NCI-H526 treated with DMSO at 0.1 percent for 48 hours (cell line): ENCODE measurements around the gene CLK2.
"Not testable (repeated sequence)": the region's sequence is repeated elsewhere in the genome, so short reads cannot be mapped to it uniquely, and the experiment has no call there.

Experiments
- DNase-seq: peaks from one replicate; lab custom pipeline; 2025; lab: John Stamatoyannopoulos, UW

The CLK2 gene

GRCh38 chr1:155241841-155242264 is 31.5 kb downstream of the CLK2 start:
- DNase-seq = no peak

- DNase-seq = peak; percentile 79
These were observed 32.1 kb downstream of the CLK2 start for GRCh38 chr1:155241069-155241679.

DNA sequence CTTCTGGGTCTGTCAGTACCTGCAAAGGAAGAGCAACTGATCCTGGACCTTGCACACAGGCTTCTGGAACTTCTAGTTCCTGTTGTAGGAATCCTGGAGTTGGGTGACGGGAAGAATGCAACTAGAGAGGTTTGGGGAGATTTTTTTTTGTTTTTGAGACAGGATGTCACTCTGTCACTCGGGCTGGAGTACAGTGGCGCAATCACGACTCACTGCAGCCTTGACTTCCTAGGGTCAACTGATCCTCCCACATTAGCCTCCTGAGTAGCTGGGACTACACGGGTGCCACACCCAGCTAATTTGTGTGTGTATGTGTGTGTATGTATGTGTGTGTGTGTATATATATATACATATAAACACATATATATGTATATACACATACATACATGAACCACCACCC is 36.9 kb downstream of the CLK2 start:
- DNase-seq = no peak

- DNase-seq = not testable (repeated sequence)
These were observed 37.9 kb downstream of the CLK2 start for GRCh38 chr1:155235375-155235774.

GRCh38 chr1:155233502-155233901 is 39.8 kb downstream of the CLK2 start:
- DNase-seq = not testable (repeated sequence)

- not testable (repeated sequence) for DNase-seq
These were observed 41.0 kb downstream of the CLK2 start for GRCh38 chr1:155232001-155232978.

GRCh38 chr1:155231302-155231701 is 42.0 kb downstream of the CLK2 start:
- DNase-seq = not testable (repeated sequence)

GRCh38 chr1:155228096-155228427 is 45.2 kb downstream of the CLK2 start:
- DNase-seq = no peak

DNA sequence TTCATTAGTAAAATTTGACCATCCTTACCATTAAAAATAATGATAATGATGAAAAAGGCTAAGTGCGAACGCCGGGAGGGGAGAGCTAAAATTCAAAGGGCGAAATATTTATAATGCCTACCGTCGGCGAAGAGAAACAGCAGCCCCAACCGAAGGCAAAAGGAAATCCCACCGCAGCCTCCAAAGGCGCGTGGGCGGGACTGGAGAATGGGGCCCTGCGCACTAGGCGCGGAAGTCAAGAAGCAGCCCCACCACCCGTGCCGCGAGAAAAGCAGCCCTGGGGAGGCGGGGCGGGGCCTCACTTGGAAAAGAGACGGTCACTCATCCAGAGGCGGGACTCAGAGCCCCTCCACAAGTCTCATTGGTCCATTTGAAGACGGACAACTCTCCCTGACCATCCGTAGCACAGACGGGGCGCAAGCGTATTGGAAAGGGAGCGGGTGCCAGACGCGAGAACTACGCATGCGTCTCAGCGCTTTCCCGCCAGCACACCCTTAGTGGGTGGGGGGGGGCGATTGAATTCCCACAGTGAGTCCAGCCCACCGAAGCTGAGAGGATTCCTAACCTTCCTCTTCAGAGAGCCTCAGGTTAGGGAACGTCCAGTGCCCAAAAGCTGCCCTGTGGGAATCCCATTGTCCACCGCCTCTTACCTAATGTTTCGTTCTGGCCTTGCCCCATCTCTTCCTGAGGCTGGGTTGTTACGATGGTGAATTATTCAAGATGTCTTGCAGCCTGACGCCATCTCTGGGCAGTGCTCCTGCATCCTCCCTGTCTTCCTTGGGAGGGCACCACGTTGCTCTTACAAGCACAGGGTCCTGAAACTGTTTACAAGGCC is 45.8 kb downstream of the CLK2 start:
- peak; percentile 100 for DNase-seq

DNA sequence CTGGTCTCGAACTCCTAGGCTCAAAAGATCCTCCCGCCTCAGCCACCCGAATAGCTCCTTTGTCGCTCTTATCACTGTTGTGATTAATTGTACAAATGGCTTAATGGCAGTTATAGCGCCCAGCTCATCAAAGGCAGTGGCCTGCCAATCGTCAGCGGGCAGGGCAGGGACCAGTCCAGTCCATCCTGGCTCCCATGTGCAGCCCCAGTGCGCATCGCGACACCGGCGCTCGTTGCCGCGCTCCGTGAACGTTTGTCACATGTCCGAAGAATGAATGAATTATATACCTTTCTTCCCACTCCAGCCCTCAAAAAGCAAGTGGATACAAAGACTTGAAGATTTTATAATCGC is 46.4 kb downstream of the CLK2 start:
- DNase-seq = peak; percentile 87

DNA sequence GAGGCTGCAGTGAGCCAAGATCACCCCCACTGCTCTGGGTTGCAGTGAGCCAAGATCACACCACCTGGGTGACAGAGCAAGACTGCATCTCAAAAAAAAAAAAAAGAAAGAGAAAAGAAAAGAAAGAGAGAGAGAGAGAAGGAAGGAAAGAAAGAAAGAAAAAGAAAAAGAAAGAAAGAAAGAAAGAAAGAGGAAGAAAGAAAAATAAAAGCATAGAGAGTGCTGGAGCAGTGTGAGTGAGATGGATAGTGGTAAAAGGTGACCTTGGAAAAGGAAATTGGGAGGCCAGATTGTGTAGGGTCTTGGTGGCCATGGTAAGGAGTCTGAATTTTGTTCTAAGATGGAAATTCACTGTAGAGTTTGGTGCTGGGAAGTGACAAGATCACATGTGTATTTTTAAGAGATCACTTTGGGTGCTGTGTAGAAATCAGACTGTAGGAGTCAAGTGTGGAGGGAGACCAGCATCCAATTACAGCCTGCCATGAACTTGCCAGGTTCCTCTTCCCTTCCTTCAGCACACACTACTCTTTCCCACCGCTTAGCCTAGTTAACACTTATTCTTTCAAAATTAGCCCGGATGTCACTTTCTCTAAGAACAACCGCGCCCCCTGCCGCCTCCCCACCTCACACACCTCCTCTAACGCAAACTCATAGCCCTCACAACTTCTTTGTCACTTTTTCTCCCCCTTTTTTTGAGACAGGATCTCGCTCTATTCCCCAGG is 47.0 kb downstream of the CLK2 start:
- DNase-seq = peak; percentile 83

DNA sequence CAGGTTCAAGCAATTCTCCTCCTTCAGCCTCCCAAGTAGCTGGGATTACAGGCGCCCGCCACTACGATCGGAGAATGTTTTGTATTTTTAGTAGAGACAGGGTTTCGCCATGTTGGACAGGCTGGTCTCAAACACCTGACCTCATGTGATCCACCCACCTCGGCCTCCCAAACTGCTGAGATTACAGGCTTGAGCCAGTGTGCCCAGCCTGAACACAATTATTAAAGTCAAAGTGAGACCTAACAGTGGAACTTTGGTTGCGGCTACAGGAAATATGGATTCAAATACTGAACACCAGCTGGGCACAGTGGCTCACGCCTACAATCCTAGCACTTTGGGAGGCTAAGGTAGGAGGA is 47.9 kb downstream of the CLK2 start:
- DNase-seq = not testable (repeated sequence)

DNA sequence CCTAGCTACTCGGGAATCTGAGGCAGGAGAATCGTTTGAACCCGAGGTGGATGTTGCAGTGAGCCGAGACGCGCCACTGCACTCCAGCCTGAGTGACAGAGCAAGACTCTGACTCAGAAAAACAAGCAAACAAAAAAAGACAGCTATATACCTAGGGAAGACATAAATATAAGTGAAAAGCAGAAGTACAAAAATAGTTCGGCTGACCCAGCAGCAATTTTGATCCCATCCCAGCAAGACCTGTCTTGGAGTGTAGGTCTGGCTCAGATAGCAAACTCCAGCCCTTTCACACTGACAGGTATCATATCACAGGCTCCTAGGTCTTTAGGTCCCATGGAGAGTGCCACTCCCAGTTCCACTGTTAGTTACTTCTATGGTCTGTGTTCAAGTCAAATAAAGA is 50.3 kb downstream of the CLK2 start:
- no peak for DNase-seq

GRCh38 chr1:155220211-155220965 is 52.9 kb downstream of the CLK2 start:
- DNase-seq = not testable (repeated sequence)

GRCh38 chr1:155219592-155220031 is 53.7 kb downstream of the CLK2 start:
- no peak for DNase-seq

GRCh38 chr1:155218854-155219591 is 54.3 kb downstream of the CLK2 start:
- peak; percentile 54 for DNase-seq

DNA sequence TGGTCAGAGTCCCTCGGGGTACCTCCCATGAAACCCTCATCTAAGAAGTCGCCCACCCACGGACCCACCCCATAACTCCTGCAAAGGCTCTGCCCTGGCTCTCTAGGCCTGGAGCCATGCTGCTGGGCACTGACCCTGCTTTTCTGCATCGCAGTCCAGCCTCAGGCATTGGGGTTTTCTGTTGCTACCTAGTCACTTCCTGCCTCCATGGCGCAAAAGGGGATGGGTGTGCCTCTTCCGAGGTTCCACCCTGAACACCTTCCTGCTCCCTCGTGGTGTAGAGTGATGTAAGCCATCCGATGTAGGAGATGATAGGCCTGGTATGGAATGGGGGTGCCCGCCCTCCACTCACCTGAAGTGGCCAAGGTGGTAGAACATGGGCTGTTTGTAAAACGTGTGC is 58.6 kb downstream of the CLK2 start:
- DNase-seq = not testable (repeated sequence)
